Measurements from ENCODE around the gene ENPP3.

Gene ENPP3

GRCh38 chr6:131770776-131771175 is 133.7 kb downstream of the ENPP3 start:
- no peak for DNase-seq (ENCODE audit: low read depth)
- no peak overlapping the region for H3K4me3 ChIP-seq (ENCODE audit: low read length)
- TF ChIP-seq CTCF (conservative IDR thresholded peaks at IDR 0.05; ENCODE audit: low read depth, low read length): no peak

- H3K4me3 ChIP-seq (ENCODE audit: low read length): no peak overlapping the region
- TF ChIP-seq CTCF (conservative IDR thresholded peaks at IDR 0.05; ENCODE audit: low read depth, low read length): no peak
- no peak for DNase-seq (ENCODE audit: low read depth)
These were observed 136.3 kb downstream of the ENPP3 start for GRCh38 chr6:131773284-131773950.

GRCh38 chr6:131775886-131776285 is 138.8 kb downstream of the ENPP3 start:
- TF ChIP-seq CTCF (conservative IDR thresholded peaks at IDR 0.05; ENCODE audit: low read depth, low read length): no peak
- DNase-seq (ENCODE audit: low read depth): no peak
- H3K4me3 ChIP-seq (ENCODE audit: low read length): no peak overlapping the region

GRCh38 chr6:131776985-131777384 is 139.9 kb downstream of the ENPP3 start:
- DNase-seq (ENCODE audit: low read depth): no peak
- H3K4me3 ChIP-seq (ENCODE audit: low read length): no peak overlapping the region
- TF ChIP-seq CTCF (conservative IDR thresholded peaks at IDR 0.05; ENCODE audit: low read depth, low read length): no peak

GRCh38 chr6:131778169-131778568 is 141.1 kb downstream of the ENPP3 start:
- TF ChIP-seq CTCF (conservative IDR thresholded peaks at IDR 0.05; ENCODE audit: low read depth, low read length): no peak
- H3K4me3 ChIP-seq (ENCODE audit: low read length): no peak overlapping the region
- no peak for DNase-seq (ENCODE audit: low read depth)

GRCh38 chr6:131779304-131779703 is 142.2 kb downstream of the ENPP3 start:
- no peak for TF ChIP-seq CTCF (conservative IDR thresholded peaks at IDR 0.05; ENCODE audit: low read depth, low read length)
- DNase-seq (ENCODE audit: low read depth): no peak
- no peak overlapping the region for H3K4me3 ChIP-seq (ENCODE audit: low read length)

GRCh38 chr6:131780600-131780999 is 143.5 kb downstream of the ENPP3 start:
- H3K4me3 ChIP-seq (ENCODE audit: low read length): no peak overlapping the region
- TF ChIP-seq CTCF (conservative IDR thresholded peaks at IDR 0.05; ENCODE audit: low read depth, low read length): no peak
- DNase-seq (ENCODE audit: low read depth): no peak

Measured in retinal pigment epithelial cell (primary cell).